GM12891 (cell line): ENCODE data around the gene DYSF.

Experiments
- DNase-seq: peaks from one replicate; pipeline ENCODE4 v3.0.0; 2011; ENCODE audit warnings: low spot score; ENCODE audit not compliant: insufficient read length
- FAIRE-seq: peaks from 2 replicates; lab custom pipeline; 2011; peaks lifted over from hg19 to GRCh38; lab: Jason Lieb, UNC
- PAX5 ChIP-seq: IDR thresholded peaks from 2 replicates; pipeline ENCODE4 v1.6.1; 2011; ENCODE audit warnings: low read length, moderate library complexity, mild to moderate bottlenecking; ENCODE audit not compliant: insufficient read depth, severe bottlenecking
- POLR2A ChIP-seq: IDR thresholded peaks from 2 replicates; pipeline ENCODE4 v1.6.1; 2011; ENCODE audit warnings: low read depth, low read length, control low read depth
- POLR2AphosphoS5 ChIP-seq: IDR thresholded peaks from 2 replicates; pipeline ENCODE4 v1.6.1; 2011; ENCODE audit warnings: low read depth, low read length, control low read depth
- POU2F2 ChIP-seq: IDR thresholded peaks from 2 replicates; pipeline ENCODE4 v1.6.1; 2011; ENCODE audit warnings: low read depth, mild to moderate bottlenecking, control low read depth, low read length, moderate library complexity
- SPI1 ChIP-seq: IDR thresholded peaks from 2 replicates; pipeline ENCODE4 v1.6.1; 2011; ENCODE audit warnings: low read depth, low read length, control low read depth
- TAF1 ChIP-seq: IDR thresholded peaks from 2 replicates; pipeline ENCODE4 v1.6.1; 2011; ENCODE audit warnings: low read depth, low read length, control low read depth

Gene DYSF

DNA sequence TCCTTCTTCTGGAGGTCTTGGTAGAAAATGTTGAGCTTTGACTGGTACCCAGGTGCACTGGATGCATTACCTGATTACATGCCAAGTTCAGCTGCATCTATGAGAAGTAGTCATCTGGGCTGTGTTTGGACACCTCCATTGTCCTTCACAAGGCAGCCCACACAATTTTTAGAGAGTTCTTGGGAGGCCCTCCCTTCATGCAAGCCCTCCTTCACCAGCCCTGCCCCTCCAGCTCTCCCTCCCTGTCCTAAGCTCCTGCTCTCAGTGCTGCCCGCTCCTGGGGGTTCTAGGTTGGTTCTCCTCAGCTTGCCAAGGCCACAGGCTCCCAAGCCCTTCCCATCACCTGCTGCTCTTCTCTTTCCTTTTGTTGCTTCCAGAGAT, 148.7 kb downstream of the DYSF start:
- DNase-seq (no peak), FAIRE-seq (no peak)
- TF ChIP-seq PAX5: no peak
- no peak for TF ChIP-seq TAF1
- no peak for TF ChIP-seq POU2F2
- TF ChIP-seq SPI1: no peak
- no peak for TF ChIP-seq POLR2A
- no peak for TF ChIP-seq POLR2AphosphoS5

DNA sequence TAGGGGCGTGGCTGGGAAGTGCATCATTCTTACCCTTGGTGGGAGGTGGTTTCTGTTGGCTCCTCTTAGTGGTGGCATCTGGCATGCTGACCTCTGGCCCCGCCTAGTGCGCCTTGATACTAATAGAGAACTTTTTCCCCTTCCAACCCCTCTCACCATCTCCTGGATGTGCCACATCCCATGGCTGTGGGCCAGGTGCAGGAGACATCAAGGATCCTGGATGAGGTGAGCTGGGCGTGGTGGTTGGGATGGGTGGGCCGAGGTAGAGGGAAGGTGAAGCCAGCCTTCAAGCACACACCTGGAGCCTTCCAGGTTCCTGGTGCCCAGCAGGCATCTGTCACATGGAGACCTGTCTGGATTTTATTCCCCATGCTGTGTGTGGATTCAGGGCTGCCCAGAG, 149.2 kb downstream of the DYSF start:
- TF ChIP-seq POLR2AphosphoS5: no peak
- no peak for TF ChIP-seq SPI1
- TF ChIP-seq PAX5: no peak
- no peak for TF ChIP-seq TAF1
- TF ChIP-seq POU2F2: no peak
- no peak for TF ChIP-seq POLR2A
- DNase-seq: no peak
- no peak for FAIRE-seq

- DNase-seq (no peak), FAIRE-seq (no peak)
- TF ChIP-seq SPI1 (no peak), POU2F2 (no peak), TAF1 (no peak), POLR2AphosphoS5 (no peak), PAX5 (no peak), POLR2A (no peak)
Observed at GRCh38 chr2:71603311-71603811, 150.0 kb downstream of the DYSF start.

DNA sequence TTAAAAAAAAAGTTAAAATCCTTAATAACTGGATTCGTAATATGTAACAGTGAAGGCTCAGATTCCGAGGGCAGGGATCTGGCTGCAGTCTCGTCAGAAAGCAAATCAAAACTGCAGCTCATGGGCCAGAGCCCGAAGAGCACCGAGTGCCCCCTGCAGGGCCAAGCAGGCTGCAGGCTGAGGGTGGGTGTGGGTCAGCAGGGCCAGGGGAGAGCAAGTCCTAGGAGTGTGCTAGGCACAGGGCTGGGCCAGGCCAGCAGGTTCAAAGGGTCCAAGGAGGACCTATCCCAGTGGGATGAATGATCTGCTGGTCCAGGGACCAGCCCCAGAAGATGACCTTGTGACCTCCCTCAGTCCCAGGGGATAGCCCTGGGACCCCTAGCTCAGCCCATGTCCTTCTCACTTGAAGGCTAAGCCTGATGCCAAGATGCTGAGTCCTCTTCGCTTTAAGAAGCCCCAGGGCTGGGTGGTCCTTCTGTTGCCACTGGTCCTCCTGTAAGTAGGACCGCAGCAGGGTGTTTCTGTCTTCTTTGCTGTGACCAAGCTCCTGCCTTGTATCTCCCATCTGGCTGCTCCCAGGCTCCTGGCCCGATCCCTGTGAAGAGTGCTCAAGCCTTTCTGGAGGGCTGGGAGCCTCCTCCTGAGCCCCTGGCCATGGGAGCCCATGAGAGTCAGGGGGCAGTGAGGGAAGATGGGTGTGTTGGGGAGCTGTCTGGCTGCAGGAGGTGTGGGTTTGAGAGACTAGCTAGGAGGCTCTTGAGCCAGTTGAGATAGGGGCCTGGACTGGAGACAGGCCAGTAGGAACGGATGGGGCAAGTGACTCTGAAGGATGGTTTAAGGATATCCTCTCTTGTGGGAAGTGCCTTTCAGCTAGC, 150.7 kb downstream of the DYSF start:
- FAIRE-seq (no peak), DNase-seq (no peak)
- TF ChIP-seq POU2F2: no peak
- no peak for TF ChIP-seq POLR2A
- TF ChIP-seq SPI1: no peak
- no peak for TF ChIP-seq PAX5
- TF ChIP-seq TAF1: no peak
- no peak for TF ChIP-seq POLR2AphosphoS5

DNA sequence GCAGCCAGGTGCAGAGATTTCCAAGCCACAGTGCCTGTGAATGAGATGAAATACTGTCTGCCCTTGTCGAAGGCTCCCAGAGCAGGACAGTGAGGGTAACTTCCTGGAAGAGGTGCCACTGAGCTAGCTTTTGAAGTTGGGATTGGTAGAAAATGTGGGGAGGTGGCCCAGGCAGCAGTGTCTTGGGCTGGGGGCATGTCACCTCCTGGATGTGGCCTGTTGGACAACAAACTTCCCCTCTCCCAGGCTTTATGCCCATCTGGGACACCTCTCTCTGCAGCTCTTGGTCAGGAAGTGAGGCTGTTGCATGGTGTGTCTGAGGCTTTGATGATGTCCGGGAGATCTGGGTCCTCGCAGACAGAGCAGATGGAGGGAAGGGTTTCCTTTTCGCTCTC, 151.4 kb downstream of the DYSF start:
- FAIRE-seq: no peak
- no peak for DNase-seq
- no peak for TF ChIP-seq SPI1
- no peak for TF ChIP-seq PAX5
- TF ChIP-seq POLR2AphosphoS5: no peak
- no peak for TF ChIP-seq POU2F2
- TF ChIP-seq POLR2A: no peak
- no peak for TF ChIP-seq TAF1

DNA sequence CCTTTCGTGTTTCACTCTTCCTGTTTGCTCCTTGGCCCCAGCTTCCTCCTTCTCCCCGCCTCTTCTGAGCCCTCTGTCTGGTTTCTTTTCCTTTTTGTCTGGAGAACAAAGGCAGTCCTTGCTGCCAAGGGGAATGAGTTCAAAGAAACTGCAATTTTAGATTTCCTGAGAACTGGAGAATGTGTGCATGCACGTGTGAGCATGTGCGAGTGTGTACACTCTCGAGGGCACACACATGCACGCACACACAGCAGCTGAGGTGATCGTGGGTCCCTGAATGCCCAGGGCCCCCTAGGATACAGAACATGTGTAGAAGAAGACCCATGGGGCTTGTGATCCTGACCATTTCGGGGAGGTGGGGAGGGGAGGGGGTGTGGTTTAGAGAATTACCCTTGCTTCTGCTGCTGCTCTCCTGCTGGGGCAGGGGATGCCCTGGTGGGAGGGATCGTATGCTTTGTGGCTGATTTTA, 151.8 kb downstream of the DYSF start:
- no peak for DNase-seq
- TF ChIP-seq TAF1 (no peak), PAX5 (no peak), POU2F2 (no peak), SPI1 (no peak)
- FAIRE-seq: no peak

GRCh38 chr2:71605781-71606241, 152.4 kb downstream of the DYSF start:
- FAIRE-seq (no peak), DNase-seq (no peak)
- TF ChIP-seq PAX5: no peak

- DNase-seq: no peak
- FAIRE-seq: no peak
- TF ChIP-seq POLR2A (no peak), SPI1 (no peak), POLR2AphosphoS5 (no peak), POU2F2 (no peak)
Observed at GRCh38 chr2:71606244-71606643, 152.9 kb downstream of the DYSF start.

GRCh38 chr2:71607151-71607889, 154.0 kb downstream of the DYSF start:
- no peak for FAIRE-seq
- no peak for DNase-seq
- TF ChIP-seq SPI1 (no peak), TAF1 (no peak), PAX5 (no peak), POLR2AphosphoS5 (no peak), POLR2A (no peak), POU2F2 (no peak)
